Naive B cell (primary cell): ENCODE measurements around the gene MALL. TPM values are rescaled to one million over a fixed set of nuclear protein-coding genes. Genes with fewer than 3 reads are reported as not detected.
"Not testable (repeated sequence)": the region's sequence is repeated elsewhere in the genome, so short reads cannot be mapped to it uniquely, and the experiment has no call there.

Experiments
- ATAC-seq, 2 donors: fragments of 150-1000 bp; cut with Tn5 transposase; 2 replicates each; pipeline ENCODE4 v1.10.0; 2021; ENCODE audit warnings: low read depth in 2 of 2, mild to moderate bottlenecking in 2 of 2, moderate library complexity in 2 of 2
- DNase-seq: peaks from one replicate; pipeline ENCODE4 v3.0.0; 2022
- H3K27ac Mint-ChIP-seq, 6 donors: one replicate each; pipeline ENCODE4 v1.8.0; 2020 to 2022; ENCODE audit warnings: mild to moderate bottlenecking in 6 of 6, mixed read lengths in 6 of 6, moderate library complexity in 5 of 6, inconsistent platforms in 2 of 6
- H3K27me3 Mint-ChIP-seq, 3 donors: one replicate each; pipeline ENCODE4 v1.8.0; 2021 to 2022; ENCODE audit warnings: mixed read lengths in 3 of 3, mild to moderate bottlenecking in 1 of 3
- H3K36me3 Mint-ChIP-seq, 2 donors: one replicate each; pipeline ENCODE4 v1.8.0; 2020 to 2022; ENCODE audit warnings: mixed read lengths in 2 of 2, inconsistent platforms in 1 of 2, mild to moderate bottlenecking in 1 of 2
- H3K4me1 Mint-ChIP-seq, 3 donors: one replicate each; pipeline ENCODE4 v1.8.0; 2020 to 2022; ENCODE audit warnings: mixed read lengths in 3 of 3, inconsistent platforms in 1 of 3, mild to moderate bottlenecking in 1 of 3, moderate library complexity in 1 of 3
- H3K4me3 Mint-ChIP-seq, 8 donors: one replicate each; pipeline ENCODE4 v1.8.0; 2020 to 2022; ENCODE audit warnings: mild to moderate bottlenecking in 8 of 8, mixed read lengths in 8 of 8, moderate library complexity in 8 of 8, inconsistent platforms in 2 of 8
- H3K9me3 Mint-ChIP-seq, 7 donors: one replicate each; pipeline ENCODE4 v1.8.0; 2020 to 2022; ENCODE audit warnings: mixed read lengths in 7 of 7, mild to moderate bottlenecking in 5 of 7, inconsistent platforms in 2 of 7, moderate library complexity in 1 of 7
- polyA plus RNA-seq, 6 donors: library from polyadenylated mRNA; unstranded; fragments of 300-500 nt; fragmentation: Illumina TruSeq; gene quantifications; one replicate each; pipeline ENCODE4 v1.2.3, GENCODE V29; 2021; ENCODE audit warnings: low read depth in 6 of 6

MALL gene
- polyA plus RNA-seq, 6 donors from 2014 or later, result not detected

DNA sequence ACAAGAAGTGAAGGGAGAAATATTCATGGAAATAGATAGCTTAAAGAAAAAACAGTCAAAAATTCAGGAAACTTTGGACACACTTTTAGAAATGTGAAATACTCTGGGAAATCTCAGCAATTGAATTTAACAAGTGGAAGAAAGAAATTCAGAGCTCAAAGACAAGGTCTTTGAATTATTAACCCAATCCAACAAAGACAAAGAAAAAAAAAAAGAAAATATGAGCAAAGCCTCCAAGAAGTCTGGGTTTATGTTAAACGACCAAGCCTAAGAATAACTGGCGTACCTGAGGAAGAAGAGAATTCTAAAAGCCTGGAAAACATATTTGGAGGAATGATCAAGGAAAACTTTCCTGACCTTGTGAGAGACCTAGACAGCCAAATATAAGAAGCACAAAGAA lies 7.3 kb downstream of the MALL start:
- not testable (repeated sequence) for DNase-seq, H3K4me3 Mint-ChIP-seq, H3K27ac Mint-ChIP-seq, H3K36me3 Mint-ChIP-seq, ATAC-seq, H3K4me1 Mint-ChIP-seq
- H3K27me3 Mint-ChIP-seq, result peaks cover 54 to 82% (median 63%) of the 10 kb centered on the region in 3 donors
- peaks cover 0 to 14% (median 7%) of the 10 kb centered on the region in 7 donors for H3K9me3 Mint-ChIP-seq

GRCh38 chr2:110107092-110108079 lies 8.2 kb downstream of the MALL start:
- Mint-ChIP-seq H3K36me3 (peaks cover 0 to 6% of the 10 kb centered on the region in 2 donors), H3K4me1 (no peaks in the 10 kb centered on the region), H3K9me3 (peaks cover 0 to 14% (median 6%) of the 10 kb centered on the region in 7 donors), H3K27ac (no peak overlapping the region), H3K4me3 (no peak overlapping the region), H3K27me3 (peaks cover 53 to 82% (median 64%) of the 10 kb centered on the region in 3 donors)
- DNase-seq, result no peak
- no peak for ATAC-seq

GRCh38 chr2:110106642-110107041 lies 9.0 kb downstream of the MALL start:
- Mint-ChIP-seq H3K9me3 (peaks cover 0 to 14% (median 4%) of the 10 kb centered on the region in 7 donors), H3K4me3 (no peak overlapping the region), H3K36me3 (peaks cover 0 to 6% of the 10 kb centered on the region in 2 donors), H3K27me3 (peaks cover 46 to 80% (median 64%) of the 10 kb centered on the region in 3 donors), H3K27ac (no peak overlapping the region), H3K4me1 (no peaks in the 10 kb centered on the region)
- ATAC-seq (no peak), DNase-seq (no peak)

- ATAC-seq (no peak), DNase-seq (no peak)
- peaks cover 0 to 6% of the 10 kb centered on the region in 2 donors for H3K36me3 Mint-ChIP-seq
- no peak overlapping the region for H3K27ac Mint-ChIP-seq
- no peak overlapping the region for H3K4me3 Mint-ChIP-seq
- H3K9me3 Mint-ChIP-seq, result peaks cover 0 to 14% (median 4%) of the 10 kb centered on the region in 7 donors
- H3K27me3 Mint-ChIP-seq, result peaks cover 42 to 77% (median 60%) of the 10 kb centered on the region in 3 donors
- H3K4me1 Mint-ChIP-seq, result no peaks in the 10 kb centered on the region
Observed at GRCh38 chr2:110105608-110106467, 9.8 kb downstream of the MALL start.

DNA sequence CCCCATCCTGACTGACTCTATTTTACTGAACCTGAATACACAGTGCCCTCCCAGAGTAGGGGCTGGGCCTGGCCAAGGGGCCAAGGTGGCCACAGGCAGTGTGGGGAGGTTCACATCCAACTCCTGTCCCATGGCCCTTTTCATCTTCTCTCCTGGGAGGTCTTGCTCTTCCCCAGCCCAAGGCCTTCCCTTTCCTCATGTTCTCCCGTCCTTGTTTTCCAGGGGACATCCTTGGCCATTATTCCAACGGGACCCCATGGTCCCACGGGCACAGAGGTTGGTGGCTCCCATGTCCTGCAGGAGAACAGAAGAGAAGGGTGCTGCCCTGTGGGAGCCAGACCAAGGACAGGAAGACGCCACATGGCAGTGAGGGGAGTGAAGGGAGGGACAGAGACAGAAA lies 10.4 kb downstream of the MALL start:
- ATAC-seq, result no peak
- no peak overlapping the region for H3K27ac Mint-ChIP-seq
- H3K4me1 Mint-ChIP-seq, result no peaks in the 10 kb centered on the region
- no peak overlapping the region for H3K4me3 Mint-ChIP-seq
- DNase-seq, result no peak
- H3K27me3 Mint-ChIP-seq, result peaks cover 40 to 72% (median 60%) of the 10 kb centered on the region in 3 donors
- H3K36me3 Mint-ChIP-seq, result peaks cover 0 to 6% of the 10 kb centered on the region in 2 donors
- H3K9me3 Mint-ChIP-seq, result peaks cover 0 to 14% (median 4%) of the 10 kb centered on the region in 7 donors

DNA sequence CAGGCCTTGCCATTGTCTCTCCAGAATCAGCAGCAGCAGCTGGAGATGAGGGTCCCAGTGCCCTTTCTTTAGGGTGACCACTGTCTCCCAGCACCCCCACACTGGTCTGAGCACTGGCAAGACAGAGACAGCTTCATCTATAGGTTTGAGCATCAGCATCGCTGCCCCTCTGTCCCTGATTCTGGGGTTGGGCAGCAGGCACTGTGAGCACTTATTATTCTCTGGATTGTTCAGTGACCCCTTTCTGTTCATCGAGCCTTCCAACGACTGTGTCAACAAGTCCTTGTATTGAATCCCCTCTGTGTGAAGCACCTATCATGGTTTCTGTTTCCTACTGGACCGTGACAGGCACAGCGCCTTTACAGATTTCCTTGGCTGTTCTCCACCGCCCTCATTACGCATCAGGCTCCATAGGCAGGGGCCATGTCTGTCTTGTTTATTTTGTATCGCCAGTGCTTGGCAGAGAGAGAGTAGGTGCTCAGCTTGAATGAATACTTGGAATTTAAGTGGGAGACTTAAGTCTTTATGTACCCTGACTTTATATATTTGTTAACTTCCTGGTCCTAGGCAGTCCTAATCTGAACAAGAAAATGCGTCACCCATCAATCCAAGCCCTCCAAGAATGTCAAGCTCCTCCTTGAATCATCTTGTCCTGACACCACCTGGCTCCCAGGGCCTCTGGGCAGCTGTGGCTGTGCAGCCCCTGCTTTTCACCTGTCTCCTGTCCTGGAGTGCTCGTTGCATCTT lies 11.4 kb downstream of the MALL start:
- peaks cover 39 to 65% (median 60%) of the 10 kb centered on the region in 3 donors for H3K27me3 Mint-ChIP-seq
- peaks cover 0 to 6% of the 10 kb centered on the region in 2 donors for H3K36me3 Mint-ChIP-seq
- ATAC-seq (no peak), DNase-seq (no peak)
- no peaks in the 10 kb centered on the region for H3K4me1 Mint-ChIP-seq
- H3K9me3 Mint-ChIP-seq, result peaks cover 0 to 14% (median 4%) of the 10 kb centered on the region in 7 donors
- H3K4me3 Mint-ChIP-seq, result no peak overlapping the region
- H3K27ac Mint-ChIP-seq, result peak overlapping the region in 2 of 6 donors; percentile 55 to 74

- DNase-seq (no peak), ATAC-seq (no peak)
- H3K4me1 Mint-ChIP-seq, result no peaks in the 10 kb centered on the region
- no peak overlapping the region for H3K4me3 Mint-ChIP-seq
- H3K36me3 Mint-ChIP-seq, result peaks cover 0 to 6% of the 10 kb centered on the region in 2 donors
- H3K27me3 Mint-ChIP-seq, result peaks cover 36 to 57% (median 54%) of the 10 kb centered on the region in 3 donors
- H3K9me3 Mint-ChIP-seq, result peaks cover 0 to 12% (median 5%) of the 10 kb centered on the region in 7 donors
- H3K27ac Mint-ChIP-seq, result no peak overlapping the region
Observed at GRCh38 chr2:110103061-110103961, 12.3 kb downstream of the MALL start.

DNA sequence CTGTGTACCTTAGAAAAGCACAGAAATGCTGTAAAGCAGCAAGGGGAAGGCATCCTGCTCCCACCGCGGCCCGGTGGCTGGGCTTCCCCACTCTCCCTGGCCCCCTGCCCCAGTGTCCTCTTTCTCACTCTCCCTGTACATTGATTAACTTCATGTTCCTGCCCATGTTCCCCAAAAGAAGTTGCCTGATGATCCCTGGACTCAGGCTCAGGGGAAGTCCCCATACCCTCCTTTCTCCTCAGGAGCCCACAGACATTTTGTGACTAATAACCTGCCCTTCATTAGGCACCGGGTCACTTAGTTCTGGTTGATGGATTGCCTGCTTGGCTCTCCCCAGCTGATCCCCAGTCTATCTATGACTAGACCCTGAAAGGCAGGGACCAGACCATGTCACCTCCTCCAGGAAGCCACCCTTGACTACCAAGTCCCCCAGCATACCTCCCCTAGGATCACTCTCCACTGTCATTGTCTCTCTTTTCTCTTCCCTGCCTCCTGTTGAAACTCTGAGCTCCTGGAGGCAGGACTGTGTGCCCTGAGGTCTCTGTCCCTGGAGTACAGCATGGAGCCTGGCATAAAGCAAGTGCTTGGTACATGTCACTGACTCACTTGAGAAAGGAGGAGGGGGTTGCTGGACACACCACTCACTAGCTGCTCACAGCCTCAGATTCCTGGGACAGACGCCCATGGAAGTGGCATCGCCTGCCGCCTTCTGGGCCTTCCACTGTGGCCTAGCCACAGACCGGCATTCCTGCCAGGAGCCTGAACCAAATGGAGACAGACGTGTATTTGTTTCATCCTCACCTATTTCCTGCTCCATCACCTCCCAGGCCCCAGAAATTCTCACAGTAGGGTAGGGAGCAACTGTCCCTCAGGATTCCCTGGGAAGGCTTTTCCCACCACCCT lies 13.5 kb downstream of the MALL start:
- ATAC-seq (no peak), DNase-seq (no peak)
- Mint-ChIP-seq H3K27ac (peak overlapping the region in 2 of 6 donors; percentile 24 to 28), H3K4me1 (no peaks in the 10 kb centered on the region), H3K36me3 (no peaks in the 10 kb centered on the region), H3K27me3 (peaks cover 25 to 46% (median 45%) of the 10 kb centered on the region in 3 donors), H3K9me3 (peaks cover 0 to 8% (median 5%) of the 10 kb centered on the region in 7 donors), H3K4me3 (no peak overlapping the region)

DNA sequence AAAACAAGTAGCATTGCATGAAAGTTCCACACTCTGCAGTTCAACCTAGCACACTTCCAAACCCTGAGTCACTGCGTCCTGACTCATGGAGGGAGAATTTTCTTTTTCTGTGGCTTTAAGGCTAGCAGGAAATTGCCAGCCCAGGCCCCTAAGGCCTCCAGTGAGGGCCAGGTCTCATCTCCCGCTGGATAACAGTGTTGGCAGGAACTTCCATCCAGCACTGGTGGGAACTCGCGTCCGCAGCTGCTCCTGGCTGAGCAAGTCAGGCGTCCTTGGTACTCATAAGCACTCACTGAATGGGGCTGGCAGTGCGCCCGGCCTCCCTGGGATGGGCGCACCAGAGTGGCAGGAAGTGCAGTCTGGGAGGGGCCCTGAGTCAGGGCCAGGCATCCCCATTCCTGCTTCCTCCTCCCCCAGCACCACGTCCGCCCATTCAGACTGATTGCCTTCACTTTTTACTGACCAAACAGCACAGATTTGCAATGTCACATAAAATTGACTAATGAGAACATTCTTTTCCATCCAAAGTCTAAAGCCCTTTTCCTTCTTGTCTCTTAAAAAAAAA lies 14.3 kb downstream of the MALL start:
- DNase-seq (no peak), ATAC-seq (no peak)
- Mint-ChIP-seq H3K4me1 (no peaks in the 10 kb centered on the region), H3K27me3 (peaks cover 21 to 41% (median 41%) of the 10 kb centered on the region in 3 donors), H3K36me3 (no peaks in the 10 kb centered on the region), H3K9me3 (peaks cover 0 to 6% (median 2%) of the 10 kb centered on the region in 7 donors), H3K4me3 (peak overlapping the region in 1 of 8 donors; percentile 13), H3K27ac (no peak overlapping the region)

GRCh38 chr2:110100880-110101279 lies 14.7 kb downstream of the MALL start:
- H3K27me3 Mint-ChIP-seq, result peaks cover 18 to 42% (median 36%) of the 10 kb centered on the region in 3 donors
- ATAC-seq, H3K36me3 Mint-ChIP-seq, DNase-seq, H3K4me3 Mint-ChIP-seq, H3K27ac Mint-ChIP-seq, H3K9me3 Mint-ChIP-seq, H3K4me1 Mint-ChIP-seq: not testable (repeated sequence)

- Mint-ChIP-seq H3K27me3 (peaks cover 15 to 41% (median 35%) of the 10 kb centered on the region in 3 donors), H3K4me3 (no peak overlapping the region), H3K27ac (no peak overlapping the region), H3K9me3 (peaks cover 0 to 6% (median 2%) of the 10 kb centered on the region in 7 donors), H3K36me3 (no peaks in the 10 kb centered on the region), H3K4me1 (no peaks in the 10 kb centered on the region)
- DNase-seq (no peak), ATAC-seq (no peak)
Observed at GRCh38 chr2:110100480-110100879, 15.1 kb downstream of the MALL start.
